ENCODE measurements around the gene OR1N1. TPM values are rescaled to one million over a fixed set of nuclear protein-coding genes. Genes with fewer than 3 reads are reported as not detected.

The OR1N1 gene
- total and polyA plus RNA-seq, 2 experiments from 2014 or later: not detected

DNA sequence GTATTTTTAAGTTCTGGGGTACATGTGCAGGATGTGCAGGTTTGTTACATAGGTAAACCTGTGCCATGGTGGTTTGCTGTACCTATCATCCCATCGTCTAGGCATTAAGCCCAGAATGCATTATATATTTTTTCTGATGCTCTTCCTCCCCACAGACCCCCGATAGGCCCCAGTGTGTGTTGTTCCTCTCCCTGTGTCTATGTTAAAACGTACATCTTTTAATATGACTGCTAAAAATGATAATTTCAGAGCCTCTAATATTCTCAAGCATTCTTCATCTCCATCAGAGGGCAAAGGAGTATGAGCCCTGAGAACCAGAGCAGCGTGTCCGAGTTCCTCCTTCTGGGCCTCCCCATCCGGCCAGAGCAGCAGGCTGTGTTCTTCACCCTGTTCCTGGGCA lies 16.6 kb downstream of the OR1N1 start, which contains the start of gene OR1J2:
Gene OR1J2, plus strand, starts transcription at position 301 of the 400 bp plus-strand sequence. Its CDS starts 0 bp downstream, at position 301.
- H3K36me3 Mint-ChIP-seq (ENCODE audit: low read depth): peaks cover 9% of the 10 kb centered on the region
- Histone ChIP-seq H2AFZ (no peak within 1 kb of the TSS), H3K4me3 (no peak within 1 kb of the TSS), H3K9me2 (ENCODE audit: insufficient read depth) (no peaks in the 10 kb centered on the region), H3K36me3 (ENCODE audit: insufficient read depth) (no peaks in the 10 kb centered on the region), H3K4me1 (ENCODE audit: insufficient read depth) (no peaks in the 10 kb centered on the region), H3F3A (replicated peaks; ENCODE audit: low read depth) (no peaks in the 10 kb centered on the region), H3K27me3 (ENCODE audit: insufficient read depth) (peaks cover 9% of the 10 kb centered on the region; the same call in 1 of the 2 replicates), H3K27ac (ENCODE audit: low read depth) (no peak within 1 kb of the TSS), H3K79me2 (replicated peaks; ENCODE audit: insufficient read depth) (no peaks in the 10 kb centered on the region), H4K20me1 (replicated peaks; ENCODE audit: insufficient read depth) (no peaks in the 10 kb centered on the region), H3K4me2 (no peak within 1 kb of the TSS)
- no peak within 1 kb of the TSS for H3K27ac Mint-ChIP-seq
- H3K9me3 Mint-ChIP-seq: peaks cover 47% of the 10 kb centered on the region
- no peak for ATAC-seq
- H3K4me1 Mint-ChIP-seq: no peaks in the 10 kb centered on the region
- H3K4me3 Mint-ChIP-seq: no peak within 1 kb of the TSS
- TF ChIP-seq CREB1 (CRISPR knock-in tag; IDR thresholded peaks at IDR 0.05; ENCODE audit: low read depth) (no peak), JUNB (IDR thresholded peaks at IDR 0.05; ENCODE audit: unreplicated experiment) (no peak), EZH2phosphoT487 (IDR thresholded peaks at IDR 0.05; ENCODE audit: unreplicated experiment) (no peak), ZNF331 (CRISPR knock-in tag; IDR thresholded peaks at IDR 0.05; ENCODE audit: low read depth) (no peak), STAT1 (IDR thresholded peaks at IDR 0.05; ENCODE audit: unreplicated experiment) (no peak), NANOG (IDR thresholded peaks at IDR 0.05; ENCODE audit: borderline replicate concordance) (no peak), POLR2AphosphoS5 (IDR thresholded peaks at IDR 0.05; ENCODE audit: low read depth) (no peak), EZH2 (IDR thresholded peaks at IDR 0.05; ENCODE audit: low read depth, unreplicated experiment) (no peak), ZNF114 (CRISPR knock-in tag; IDR thresholded peaks at IDR 0.05) (no peak)
- TF ChIP-seq, protein P1, sequence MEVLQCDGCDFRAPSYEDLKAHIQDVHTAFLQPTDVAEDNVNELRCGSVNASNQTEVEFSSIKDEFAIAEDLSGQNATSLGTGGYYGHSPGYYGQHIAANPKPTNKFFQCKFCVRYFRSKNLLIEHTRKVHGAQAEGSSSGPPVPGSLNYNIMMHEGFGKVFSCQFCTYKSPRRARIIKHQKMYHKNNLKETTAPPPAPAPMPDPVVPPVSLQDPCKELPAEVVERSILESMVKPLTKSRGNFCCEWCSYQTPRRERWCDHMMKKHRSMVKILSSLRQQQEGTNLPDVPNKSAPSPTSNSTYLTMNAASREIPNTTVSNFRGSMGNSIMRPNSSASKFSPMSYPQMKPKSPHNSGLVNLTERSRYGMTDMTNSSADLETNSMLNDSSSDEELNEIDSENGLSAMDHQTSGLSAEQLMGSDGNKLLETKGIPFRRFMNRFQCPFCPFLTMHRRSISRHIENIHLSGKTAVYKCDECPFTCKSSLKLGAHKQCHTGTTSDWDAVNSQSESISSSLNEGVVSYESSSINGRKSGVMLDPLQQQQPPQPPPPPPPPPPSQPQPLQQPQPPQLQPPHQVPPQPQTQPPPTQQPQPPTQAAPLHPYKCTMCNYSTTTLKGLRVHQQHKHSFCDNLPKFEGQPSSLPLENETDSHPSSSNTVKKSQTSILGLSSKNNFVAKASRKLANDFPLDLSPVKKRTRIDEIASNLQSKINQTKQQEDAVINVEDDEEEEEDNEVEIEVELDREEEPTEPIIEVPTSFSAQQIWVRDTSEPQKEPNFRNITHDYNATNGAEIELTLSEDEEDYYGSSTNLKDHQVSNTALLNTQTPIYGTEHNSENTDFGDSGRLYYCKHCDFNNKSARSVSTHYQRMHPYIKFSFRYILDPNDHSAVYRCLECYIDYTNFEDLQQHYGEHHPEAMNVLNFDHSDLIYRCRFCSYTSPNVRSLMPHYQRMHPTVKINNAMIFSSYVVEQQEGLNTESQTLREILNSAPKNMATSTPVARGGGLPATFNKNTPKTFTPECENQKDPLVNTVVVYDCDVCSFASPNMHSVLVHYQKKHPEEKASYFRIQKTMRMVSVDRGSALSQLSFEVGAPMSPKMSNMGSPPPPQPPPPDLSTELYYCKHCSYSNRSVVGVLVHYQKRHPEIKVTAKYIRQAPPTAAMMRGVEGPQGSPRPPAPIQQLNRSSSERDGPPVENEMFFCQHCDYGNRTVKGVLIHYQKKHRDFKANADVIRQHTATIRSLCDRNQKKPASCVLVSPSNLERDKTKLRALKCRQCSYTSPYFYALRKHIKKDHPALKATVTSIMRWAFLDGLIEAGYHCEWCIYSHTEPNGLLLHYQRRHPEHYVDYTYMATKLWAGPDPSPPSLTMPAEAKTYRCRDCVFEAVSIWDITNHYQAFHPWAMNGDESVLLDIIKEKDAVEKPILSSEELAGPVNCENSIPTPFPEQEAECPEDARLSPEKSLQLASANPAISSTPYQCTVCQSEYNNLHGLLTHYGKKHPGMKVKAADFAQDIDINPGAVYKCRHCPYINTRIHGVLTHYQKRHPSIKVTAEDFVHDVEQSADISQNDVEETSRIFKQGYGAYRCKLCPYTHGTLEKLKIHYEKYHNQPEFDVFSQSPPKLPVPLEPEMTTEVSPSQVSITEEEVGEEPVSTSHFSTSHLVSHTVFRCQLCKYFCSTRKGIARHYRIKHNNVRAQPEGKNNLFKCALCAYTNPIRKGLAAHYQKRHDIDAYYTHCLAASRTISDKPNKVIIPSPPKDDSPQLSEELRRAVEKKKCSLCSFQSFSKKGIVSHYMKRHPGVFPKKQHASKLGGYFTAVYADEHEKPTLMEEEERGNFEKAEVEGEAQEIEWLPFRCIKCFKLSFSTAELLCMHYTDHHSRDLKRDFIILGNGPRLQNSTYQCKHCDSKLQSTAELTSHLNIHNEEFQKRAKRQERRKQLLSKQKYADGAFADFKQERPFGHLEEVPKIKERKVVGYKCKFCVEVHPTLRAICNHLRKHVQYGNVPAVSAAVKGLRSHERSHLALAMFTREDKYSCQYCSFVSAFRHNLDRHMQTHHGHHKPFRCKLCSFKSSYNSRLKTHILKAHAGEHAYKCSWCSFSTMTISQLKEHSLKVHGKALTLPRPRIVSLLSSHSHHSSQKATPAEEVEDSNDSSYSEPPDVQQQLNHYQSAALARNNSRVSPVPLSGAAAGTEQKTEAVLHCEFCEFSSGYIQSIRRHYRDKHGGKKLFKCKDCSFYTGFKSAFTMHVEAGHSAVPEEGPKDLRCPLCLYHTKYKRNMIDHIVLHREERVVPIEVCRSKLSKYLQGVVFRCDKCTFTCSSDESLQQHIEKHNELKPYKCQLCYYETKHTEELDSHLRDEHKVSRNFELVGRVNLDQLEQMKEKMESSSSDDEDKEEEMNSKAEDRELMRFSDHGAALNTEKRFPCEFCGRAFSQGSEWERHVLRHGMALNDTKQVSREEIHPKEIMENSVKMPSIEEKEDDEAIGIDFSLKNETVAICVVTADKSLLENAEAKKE (CRISPR knock-in tag; IDR thresholded peaks at IDR 0.05): no peak
- TF ChIP-seq, protein P2, sequence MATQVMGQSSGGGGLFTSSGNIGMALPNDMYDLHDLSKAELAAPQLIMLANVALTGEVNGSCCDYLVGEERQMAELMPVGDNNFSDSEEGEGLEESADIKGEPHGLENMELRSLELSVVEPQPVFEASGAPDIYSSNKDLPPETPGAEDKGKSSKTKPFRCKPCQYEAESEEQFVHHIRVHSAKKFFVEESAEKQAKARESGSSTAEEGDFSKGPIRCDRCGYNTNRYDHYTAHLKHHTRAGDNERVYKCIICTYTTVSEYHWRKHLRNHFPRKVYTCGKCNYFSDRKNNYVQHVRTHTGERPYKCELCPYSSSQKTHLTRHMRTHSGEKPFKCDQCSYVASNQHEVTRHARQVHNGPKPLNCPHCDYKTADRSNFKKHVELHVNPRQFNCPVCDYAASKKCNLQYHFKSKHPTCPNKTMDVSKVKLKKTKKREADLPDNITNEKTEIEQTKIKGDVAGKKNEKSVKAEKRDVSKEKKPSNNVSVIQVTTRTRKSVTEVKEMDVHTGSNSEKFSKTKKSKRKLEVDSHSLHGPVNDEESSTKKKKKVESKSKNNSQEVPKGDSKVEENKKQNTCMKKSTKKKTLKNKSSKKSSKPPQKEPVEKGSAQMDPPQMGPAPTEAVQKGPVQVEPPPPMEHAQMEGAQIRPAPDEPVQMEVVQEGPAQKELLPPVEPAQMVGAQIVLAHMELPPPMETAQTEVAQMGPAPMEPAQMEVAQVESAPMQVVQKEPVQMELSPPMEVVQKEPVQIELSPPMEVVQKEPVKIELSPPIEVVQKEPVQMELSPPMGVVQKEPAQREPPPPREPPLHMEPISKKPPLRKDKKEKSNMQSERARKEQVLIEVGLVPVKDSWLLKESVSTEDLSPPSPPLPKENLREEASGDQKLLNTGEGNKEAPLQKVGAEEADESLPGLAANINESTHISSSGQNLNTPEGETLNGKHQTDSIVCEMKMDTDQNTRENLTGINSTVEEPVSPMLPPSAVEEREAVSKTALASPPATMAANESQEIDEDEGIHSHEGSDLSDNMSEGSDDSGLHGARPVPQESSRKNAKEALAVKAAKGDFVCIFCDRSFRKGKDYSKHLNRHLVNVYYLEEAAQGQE (IDR thresholded peaks at IDR 0.05; ENCODE audit: unreplicated experiment): no peak
- TF ChIP-seq, protein P3, sequence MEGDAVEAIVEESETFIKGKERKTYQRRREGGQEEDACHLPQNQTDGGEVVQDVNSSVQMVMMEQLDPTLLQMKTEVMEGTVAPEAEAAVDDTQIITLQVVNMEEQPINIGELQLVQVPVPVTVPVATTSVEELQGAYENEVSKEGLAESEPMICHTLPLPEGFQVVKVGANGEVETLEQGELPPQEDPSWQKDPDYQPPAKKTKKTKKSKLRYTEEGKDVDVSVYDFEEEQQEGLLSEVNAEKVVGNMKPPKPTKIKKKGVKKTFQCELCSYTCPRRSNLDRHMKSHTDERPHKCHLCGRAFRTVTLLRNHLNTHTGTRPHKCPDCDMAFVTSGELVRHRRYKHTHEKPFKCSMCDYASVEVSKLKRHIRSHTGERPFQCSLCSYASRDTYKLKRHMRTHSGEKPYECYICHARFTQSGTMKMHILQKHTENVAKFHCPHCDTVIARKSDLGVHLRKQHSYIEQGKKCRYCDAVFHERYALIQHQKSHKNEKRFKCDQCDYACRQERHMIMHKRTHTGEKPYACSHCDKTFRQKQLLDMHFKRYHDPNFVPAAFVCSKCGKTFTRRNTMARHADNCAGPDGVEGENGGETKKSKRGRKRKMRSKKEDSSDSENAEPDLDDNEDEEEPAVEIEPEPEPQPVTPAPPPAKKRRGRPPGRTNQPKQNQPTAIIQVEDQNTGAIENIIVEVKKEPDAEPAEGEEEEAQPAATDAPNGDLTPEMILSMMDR (conservative IDR thresholded peaks at IDR 0.05; ENCODE audit: low read depth in 2 of 2): no peak
- TF ChIP-seq, protein P4, sequence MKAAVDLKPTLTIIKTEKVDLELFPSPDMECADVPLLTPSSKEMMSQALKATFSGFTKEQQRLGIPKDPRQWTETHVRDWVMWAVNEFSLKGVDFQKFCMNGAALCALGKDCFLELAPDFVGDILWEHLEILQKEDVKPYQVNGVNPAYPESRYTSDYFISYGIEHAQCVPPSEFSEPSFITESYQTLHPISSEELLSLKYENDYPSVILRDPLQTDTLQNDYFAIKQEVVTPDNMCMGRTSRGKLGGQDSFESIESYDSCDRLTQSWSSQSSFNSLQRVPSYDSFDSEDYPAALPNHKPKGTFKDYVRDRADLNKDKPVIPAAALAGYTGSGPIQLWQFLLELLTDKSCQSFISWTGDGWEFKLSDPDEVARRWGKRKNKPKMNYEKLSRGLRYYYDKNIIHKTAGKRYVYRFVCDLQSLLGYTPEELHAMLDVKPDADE (IDR thresholded peaks at IDR 0.05): no peak
- peaks cover 2% of the 10 kb centered on the region for H3K27me3 Mint-ChIP-seq (ENCODE audit: insufficient read depth, low read depth, poor library complexity)
- DNase-seq (ENCODE audit: low spot score): no peak
